Tibial nerve (tissue), 4 donors: ENCODE measurements around the gene MCC. TPM values are rescaled to one million over a fixed set of nuclear protein-coding genes. Genes with fewer than 3 reads are reported as not detected.

Experiments used
- DNase-seq, 2 donors: peaks; one replicate each; pipeline ENCODE4 v3.0.0-alpha.2; 2019; ENCODE audit warnings: low spot score in 2 of 2
- H3K27ac ChIP-seq, 4 donors: fragments of 200-600 bp; sonication (generic) in 3 of 4; one replicate each; pipeline ENCODE4 v1.5.1; 2017 to 2019; ENCODE audit warnings: mild to moderate bottlenecking in 1 of 4
- H3K27me3 ChIP-seq, 2 donors: fragments of 200-600 bp; sonication (generic) in 1 of 2; one replicate each; pipeline versions ENCODE4 v1.5.1 to v1.6.0; 2017 to 2019
- H3K36me3 ChIP-seq, 3 donors: fragments of 200-600 bp; sonication (generic); one replicate each; pipeline ENCODE4 v1.5.1; 2018 to 2019
- H3K4me1 ChIP-seq, 4 donors: fragments of 200-600 bp; sonication (generic) in 3 of 4; one replicate each; pipeline ENCODE4 v1.5.1; 2017 to 2019
- H3K4me3 ChIP-seq, 4 donors: fragments of 200-600 bp; sonication (generic) in 3 of 4; one replicate each; pipeline ENCODE4 v1.5.1; 2017 to 2019; ENCODE audit warnings: mild to moderate bottlenecking in 1 of 4, moderate library complexity in 1 of 4
- H3K9me3 ChIP-seq, 4 donors: fragments of 200-600 bp; sonication (generic) in 3 of 4; one replicate each; pipeline ENCODE4 v1.5.1; 2017 to 2019
- EP300 ChIP-seq, 2 donors: sonication (generic); formaldehyde crosslinking; IDR thresholded peaks; one replicate each; pipeline ENCODE4 v1.6.1; 2017; ENCODE audit warnings: antibody characterized with exemption in 2 of 2, mild to moderate bottlenecking in 1 of 2
- POLR2A ChIP-seq, 2 donors: fragments of 450-650 bp; IDR thresholded peaks; one replicate each; pipeline ENCODE4 v1.6.1; 2017; ENCODE audit warnings: antibody characterized with exemption in 2 of 2, mild to moderate bottlenecking in 2 of 2, moderate library complexity in 2 of 2
- WGBS, 2 donors: methylation state at CpG; one replicate each; pipeline ENCODE4 v1.1.5; 2018; 5-methylcytosine and 5-hydroxymethylcytosine counted together
- total RNA-seq, 4 donors: library from RNA; depleted of rRNA; stranded (reverse); fragments of >200 nt; gene quantifications; one replicate each; pipeline ENCODE4 v1.1.0, GENCODE V29; 2016
- TF ChIP-seq, protein P1 (sequence below), 5 experiments: fragments of 200-600 bp in 3 of 5; fragments of 450-650 bp in 2 of 5; sonication (generic) in 3 of 5; IDR thresholded peaks; one replicate each; pipeline ENCODE4 v1.5.1; 2016 to 2019; ENCODE audit warnings: antibody characterized with exemption in 5 of 5, mild to moderate bottlenecking in 3 of 5, moderate library complexity in 2 of 5

The MCC gene
- total RNA-seq, 4 donors from 2014 or later: 55.5 to 122 (median 80.9) TPM

DNA sequence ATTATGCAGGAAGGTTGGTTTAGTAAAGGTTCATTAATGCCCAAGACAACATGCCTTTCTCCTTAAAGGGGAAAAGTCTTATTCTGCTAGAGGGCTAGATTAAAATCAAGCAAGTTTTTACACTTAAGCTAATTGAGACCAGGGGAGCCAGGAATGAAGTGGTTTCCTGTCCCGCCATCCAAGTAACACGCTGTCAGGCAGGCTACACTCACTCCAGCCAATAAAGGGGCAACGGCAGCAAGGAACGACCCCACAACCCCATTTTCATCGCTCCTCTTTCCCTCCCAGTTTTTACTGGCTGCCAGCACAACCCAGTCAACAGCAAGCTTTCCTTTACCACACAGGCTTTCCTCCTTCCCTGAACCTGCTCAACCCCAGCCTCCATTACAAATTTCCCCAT, 286.5 kb downstream of the MCC start:
- Histone ChIP-seq H3K27ac (peak overlapping the region in 2 of 4 donors; percentile 71 to 76), H3K36me3 (no peaks in the 10 kb centered on the region), H3K4me3 (no peak overlapping the region), H3K9me3 (no peaks in the 10 kb centered on the region), H3K4me1 (peaks cover 0 to 58% (median 12%) of the 10 kb centered on the region in 4 donors), H3K27me3 (no peaks in the 10 kb centered on the region)
- 49 to 55% methylated on average over 5 of the region's 5 CpGs for WGBS, 2 donors
- TF ChIP-seq, protein P1, sequence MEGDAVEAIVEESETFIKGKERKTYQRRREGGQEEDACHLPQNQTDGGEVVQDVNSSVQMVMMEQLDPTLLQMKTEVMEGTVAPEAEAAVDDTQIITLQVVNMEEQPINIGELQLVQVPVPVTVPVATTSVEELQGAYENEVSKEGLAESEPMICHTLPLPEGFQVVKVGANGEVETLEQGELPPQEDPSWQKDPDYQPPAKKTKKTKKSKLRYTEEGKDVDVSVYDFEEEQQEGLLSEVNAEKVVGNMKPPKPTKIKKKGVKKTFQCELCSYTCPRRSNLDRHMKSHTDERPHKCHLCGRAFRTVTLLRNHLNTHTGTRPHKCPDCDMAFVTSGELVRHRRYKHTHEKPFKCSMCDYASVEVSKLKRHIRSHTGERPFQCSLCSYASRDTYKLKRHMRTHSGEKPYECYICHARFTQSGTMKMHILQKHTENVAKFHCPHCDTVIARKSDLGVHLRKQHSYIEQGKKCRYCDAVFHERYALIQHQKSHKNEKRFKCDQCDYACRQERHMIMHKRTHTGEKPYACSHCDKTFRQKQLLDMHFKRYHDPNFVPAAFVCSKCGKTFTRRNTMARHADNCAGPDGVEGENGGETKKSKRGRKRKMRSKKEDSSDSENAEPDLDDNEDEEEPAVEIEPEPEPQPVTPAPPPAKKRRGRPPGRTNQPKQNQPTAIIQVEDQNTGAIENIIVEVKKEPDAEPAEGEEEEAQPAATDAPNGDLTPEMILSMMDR (IDR thresholded peaks at IDR 0.05): no peak
- no peak for TF ChIP-seq POLR2A (IDR thresholded peaks at IDR 0.05)
- TF ChIP-seq EP300 (IDR thresholded peaks at IDR 0.05): no peak
- DNase-seq: no peak

GRCh38 chr5:113199122-113199905, 288.9 kb downstream of the MCC start:
- H3K36me3 ChIP-seq: no peaks in the 10 kb centered on the region
- 60 to 63% methylated on average over 5 of the region's 5 CpGs for WGBS, 2 donors
- peak overlapping the region in 2 of 4 donors; percentile 35 to 76 for H3K27ac ChIP-seq
- DNase-seq: peak in 1 of 2 donors; percentile 30
- H3K4me3 ChIP-seq: no peak overlapping the region
- no peaks in the 10 kb centered on the region for H3K27me3 ChIP-seq
- TF ChIP-seq EP300 (IDR thresholded peaks at IDR 0.05): no peak
- no peak for TF ChIP-seq POLR2A (IDR thresholded peaks at IDR 0.05)
- TF ChIP-seq, protein P1 (IDR thresholded peaks at IDR 0.05): no peak
- peaks cover 0 to 57% (median 12%) of the 10 kb centered on the region in 4 donors for H3K4me1 ChIP-seq
- H3K9me3 ChIP-seq: no peaks in the 10 kb centered on the region

DNA sequence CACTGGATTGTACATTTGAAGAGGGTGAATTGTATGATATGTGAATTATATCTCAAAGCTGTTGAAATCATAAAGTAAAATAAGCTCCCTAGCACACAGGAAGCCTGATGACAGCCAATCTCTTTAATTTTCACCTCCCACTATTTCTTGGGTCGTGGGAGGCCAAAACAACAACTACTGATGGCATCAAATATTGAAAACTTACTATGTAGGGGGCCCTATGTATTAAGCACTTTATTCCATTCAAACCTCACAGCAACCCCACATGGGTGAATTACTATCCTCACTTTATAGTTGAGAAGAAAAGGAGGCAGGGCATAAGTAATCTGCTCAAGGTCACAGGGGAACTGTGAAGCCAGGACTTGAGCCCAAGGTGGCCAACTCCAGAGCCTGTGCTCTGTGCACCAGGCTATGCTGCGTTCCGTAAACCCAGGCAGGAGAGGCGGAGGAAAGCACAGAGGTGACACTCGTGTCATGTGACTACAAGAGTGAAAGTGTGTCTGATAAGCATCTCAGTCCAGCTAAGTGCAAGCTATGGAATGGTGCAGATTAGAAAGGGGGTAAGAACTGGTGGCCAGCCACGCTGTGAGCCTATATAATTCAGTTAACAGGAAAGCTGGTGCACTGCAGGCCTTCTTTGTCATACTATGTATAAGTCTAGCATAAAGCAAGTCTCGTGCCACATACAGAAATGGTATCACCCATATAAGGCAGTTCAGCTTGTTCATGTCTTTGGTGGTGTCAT, 290.6 kb downstream of the MCC start:
- TF ChIP-seq EP300 (IDR thresholded peaks at IDR 0.05): no peak
- no peak for TF ChIP-seq POLR2A (IDR thresholded peaks at IDR 0.05)
- TF ChIP-seq, protein P1 (IDR thresholded peaks at IDR 0.05): no peak
- no peak for DNase-seq

DNA sequence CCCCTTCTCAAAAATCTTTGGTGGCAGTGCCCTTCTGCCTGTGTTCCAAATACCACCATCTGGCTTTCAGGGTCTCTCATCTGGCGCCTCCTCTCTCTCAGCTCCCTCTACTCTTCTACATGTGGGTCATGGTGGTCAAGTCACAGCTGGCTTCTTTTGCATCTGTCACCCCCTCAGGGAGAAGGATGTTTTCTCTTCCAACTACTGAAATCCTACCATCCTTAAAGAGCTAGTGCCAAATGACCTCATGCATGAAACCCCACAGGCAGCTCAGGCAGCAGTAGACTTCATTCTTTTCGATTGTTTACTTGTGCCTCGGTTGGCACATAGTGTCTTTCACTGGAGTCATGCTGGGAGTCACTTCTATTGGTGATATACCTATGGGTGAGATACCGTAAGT, 292.5 kb downstream of the MCC start:
- H3K4me3 ChIP-seq: no peak overlapping the region
- no peak overlapping the region for H3K27ac ChIP-seq
- H3K4me1 ChIP-seq: peaks cover 0 to 30% (median 12%) of the 10 kb centered on the region in 4 donors
- H3K9me3 ChIP-seq: peaks cover 0 to 6% (median 0%) of the 10 kb centered on the region in 4 donors
- H3K27me3 ChIP-seq: no peaks in the 10 kb centered on the region
- WGBS, 2 donors: 86 to 87% methylated on average over 4 of the region's 4 CpGs
- TF ChIP-seq, protein P1 (IDR thresholded peaks at IDR 0.05): no peak
- no peak for TF ChIP-seq EP300 (IDR thresholded peaks at IDR 0.05)
- TF ChIP-seq POLR2A (IDR thresholded peaks at IDR 0.05): no peak
- peaks cover 0 to 4% (median 0%) of the 10 kb centered on the region in 3 donors for H3K36me3 ChIP-seq
- DNase-seq: no peak

More for the DNA sequence above, 290.6 kb downstream of the MCC start:
- Histone ChIP-seq H3K4me3 (no peak overlapping the region), H3K27ac (no peak overlapping the region), H3K36me3 (peaks cover 0 to 4% (median 0%) of the 10 kb centered on the region in 3 donors), H3K27me3 (no peaks in the 10 kb centered on the region), H3K4me1 (peaks cover 0 to 44% (median 12%) of the 10 kb centered on the region in 4 donors), H3K9me3 (peaks cover 0 to 6% (median 0%) of the 10 kb centered on the region in 4 donors)
- 87 to 95% methylated on average over 7 of the region's 7 CpGs for WGBS, 2 donors
